Amniotic epithelial cell (primary cell): ENCODE measurements around the gene WSB1.

ENCODE experiments used
- DNase-seq: peaks from one replicate; pipeline ENCODE4 v3.0.0-alpha.2; 2010; ENCODE audit warnings: low read depth

The WSB1 gene

GRCh38 chr17:27280527-27280926, 13.4 kb upstream of the WSB1 start:
- DNase-seq: no peak

- DNase-seq: no peak
Measured at GRCh38 chr17:27281438-27281837, 12.5 kb upstream of the WSB1 start.

- peak; percentile 99 for DNase-seq
Measured at GRCh38 chr17:27282054-27282551, 11.8 kb upstream of the WSB1 start.

GRCh38 chr17:27283060-27283459, 10.9 kb upstream of the WSB1 start:
- DNase-seq: no peak

- DNase-seq: no peak
Measured at GRCh38 chr17:27283751-27284150, 10.2 kb upstream of the WSB1 start.

GRCh38 chr17:27284811-27285415, 9.0 kb upstream of the WSB1 start:
- no peak for DNase-seq

- DNase-seq: no peak
Measured at GRCh38 chr17:27285516-27285915, 8.4 kb upstream of the WSB1 start.

GRCh38 chr17:27288183-27288582, 5.7 kb upstream of the WSB1 start:
- DNase-seq: no peak

GRCh38 chr17:27289856-27290255, 4.1 kb upstream of the WSB1 start:
- DNase-seq: no peak

- DNase-seq: no peak
Measured at GRCh38 chr17:27290916-27291598, 2.9 kb upstream of the WSB1 start.

- no peak for DNase-seq
Measured at GRCh38 chr17:27293359-27293897, 486 bp upstream of the WSB1 start.

- DNase-seq: peak; percentile 90
Measured at GRCh38 chr17:27294689-27295630, 1.0 kb downstream of the WSB1 start.

- no peak for DNase-seq
Measured at GRCh38 chr17:27295945-27296344, 2.0 kb downstream of the WSB1 start.

- peak; percentile 94 for DNase-seq
Measured at GRCh38 chr17:27296428-27296979, 2.6 kb downstream of the WSB1 start.

GRCh38 chr17:27299384-27300049, 5.6 kb downstream of the WSB1 start:
- no peak for DNase-seq

GRCh38 chr17:27303734-27304133, 9.8 kb downstream of the WSB1 start:
- no peak for DNase-seq

- no peak for DNase-seq
Measured at GRCh38 chr17:27306276-27306835, 12.4 kb downstream of the WSB1 start.

- DNase-seq: no peak
Measured at GRCh38 chr17:27310565-27311110, 16.7 kb downstream of the WSB1 start.

- no peak for DNase-seq
Measured at GRCh38 chr17:27313301-27313700, 19.4 kb downstream of the WSB1 start.

- DNase-seq: peak; percentile 80
Measured at GRCh38 chr17:27315322-27315721, 21.4 kb downstream of the WSB1 start.
